Measurements from ENCODE around the gene PRELID3B. TPM values are rescaled to one million over a fixed set of nuclear protein-coding genes. Genes with fewer than 3 reads are reported as not detected.

Gene PRELID3B
- total and polyA plus RNA-seq, 2 of the 8 experiments (the other 6 are each of a cell fraction or from before 2014, with no cell fraction given): 8.1 to 50.5 TPM

- TF ChIP-seq CTBP2 (IDR thresholded peaks at IDR 0.05; ENCODE audit: borderline replicate concordance, insufficient read depth, insufficient read length, low read length) (no peak), CTCF (IDR thresholded peaks at IDR 0.05; ENCODE audit: control extremely low read depth in 1 of 3, insufficient read depth in 1 of 3, low read depth in 1 of 3, low read length in 3 of 3) (no peak), EP300 (IDR thresholded peaks at IDR 0.05; ENCODE audit: borderline replicate concordance in 1 of 2, low read depth in 2 of 2, low read length in 2 of 2) (no peak)
Observed at GRCh38 chr20:59002388-59002787, 40.2 kb downstream of the PRELID3B start (continued).
